Endothelial cell of umbilical vein (primary cell): ENCODE measurements around the gene RELL1. TPM values are rescaled to one million over a fixed set of nuclear protein-coding genes. Genes with fewer than 3 reads are reported as not detected.

ENCODE experiments used
- BruUV-seq: library from RNA; stranded (reverse); fragments of 400-500 nt; replicated peaks from 2 replicates; lab custom pipeline; 2021; lab: Mats Ljungman, UMichigan
- CTCF ChIA-PET: fragments of 300-600, 350-600 bp; sonication (Branson Sonifier 250); formaldehyde crosslinking; loops from one replicate; lab custom pipeline; 2021; ENCODE audit warnings: antibody characterized with exemption, inconsistent platforms; lab: Charles Lee
- POLR2A ChIA-PET: fragments of 300-600, 350-600 bp; sonication (Branson Sonifier 250); formaldehyde crosslinking; loops from one replicate; lab custom pipeline; 2021; ENCODE audit warnings: antibody characterized with exemption, inconsistent platforms; lab: Charles Lee
- DNase-seq: peaks from one replicate; pipeline ENCODE4 v3.0.0-alpha.2; 2011; ENCODE audit warnings: low read depth, low spot score
- FAIRE-seq: peaks from 2 replicates; lab custom pipeline; 2011; peaks lifted over from hg19 to GRCh38; lab: Jason Lieb, UNC
- H2AFZ ChIP-seq: 2 replicates; pipeline ENCODE4 v1.6.0; 2012; ENCODE audit warnings: low read depth, low read length, control low read depth, inconsistent platforms
- H3K27ac ChIP-seq: 2 replicates; pipeline ENCODE4 v1.5.1; 2011; ENCODE audit warnings: low read depth, mild to moderate bottlenecking, control low read depth, low read length, moderate library complexity; ENCODE audit not compliant: insufficient read depth
- H3K27me3 ChIP-seq, 2 experiments: 2 replicates each; pipeline versions ENCODE4 v1.6.0 to v1.6.1; 2011; ENCODE audit warnings: low read length in 2 of 2, mixed read lengths in 1 of 2; ENCODE audit not compliant: control insufficient read depth in 2 of 2, insufficient read depth in 2 of 2
- H3K36me3 ChIP-seq, 2 experiments: 2 replicates in 1 of 2; 3 replicates in 1 of 2; pipeline ENCODE4 v1.5.1; 2011; ENCODE audit warnings: low read length in 2 of 2, mild to moderate bottlenecking in 1 of 2, moderate library complexity in 1 of 2; ENCODE audit not compliant: control insufficient read depth in 2 of 2, insufficient read depth in 2 of 2; ENCODE audit errors: extremely low read depth in 1 of 2
- H3K4me1 ChIP-seq: 3 replicates; pipeline ENCODE4 v1.5.1; 2011; ENCODE audit warnings: mild to moderate bottlenecking, low read length; ENCODE audit not compliant: control insufficient read depth, insufficient read depth; ENCODE audit errors: extremely low read depth
- H3K4me2 ChIP-seq: 2 replicates; pipeline ENCODE4 v1.6.1; 2011; ENCODE audit warnings: low read length, control low read depth, mixed read lengths; ENCODE audit not compliant: insufficient read depth
- H3K4me3 ChIP-seq, 3 experiments: fragments of 200-600 bp in 1 of 3; sonication (generic), shearing (Covaris generic) in 1 of 3; replicated peaks in 1 of 3; 2 replicates each; pipeline ENCODE4 v1.5.1; 2011 to 2016; ENCODE audit warnings: control low read depth in 3 of 3, low read length in 3 of 3, mild to moderate bottlenecking in 2 of 3, inconsistent platforms in 1 of 3, low read depth in 1 of 3, moderate library complexity in 1 of 3; ENCODE audit not compliant: insufficient read depth in 1 of 3
- H3K79me2 ChIP-seq: 2 replicates; pipeline ENCODE4 v1.6.0; 2012; ENCODE audit warnings: low read length, inconsistent platforms; ENCODE audit not compliant: control insufficient read depth, insufficient read depth
- H3K9ac ChIP-seq: replicated peaks from 2 replicates; pipeline ENCODE3; 2011; ENCODE audit warnings: low read length, control low read depth; ENCODE audit not compliant: insufficient read depth; ENCODE audit errors: extremely low read depth
- H3K9me1 ChIP-seq: replicated peaks from 3 replicates; pipeline ENCODE4 v1.6.0; 2011; ENCODE audit warnings: mild to moderate bottlenecking, low read length; ENCODE audit not compliant: control insufficient read depth, insufficient read depth; ENCODE audit errors: extremely low read depth
- H3K9me3 ChIP-seq: replicated peaks from 2 replicates; pipeline ENCODE4 v1.5.1; 2012; ENCODE audit warnings: low read length, inconsistent platforms; ENCODE audit not compliant: control insufficient read depth, insufficient read depth
- H4K20me1 ChIP-seq: replicated peaks from 2 replicates; pipeline ENCODE3; 2011; ENCODE audit warnings: mild to moderate bottlenecking, low read length; ENCODE audit not compliant: control insufficient read depth, insufficient read depth; ENCODE audit errors: extremely low read depth
- EZH2 ChIP-seq: IDR thresholded peaks from 2 replicates; pipeline ENCODE4 v1.6.1; 2012; ENCODE audit warnings: borderline replicate concordance, low read depth, mild to moderate bottlenecking, moderate library complexity, low read length, inconsistent platforms; ENCODE audit not compliant: severe bottlenecking
- FOS ChIP-seq: IDR thresholded peaks from 2 replicates; pipeline ENCODE4 v1.6.1; 2011; ENCODE audit warnings: mild to moderate bottlenecking, low read length, moderate library complexity, borderline replicate concordance; ENCODE audit not compliant: insufficient read depth
- GATA2 ChIP-seq: IDR thresholded peaks from 2 replicates; pipeline ENCODE4 v1.7.0; 2011; ENCODE audit warnings: low read depth, mild to moderate bottlenecking, moderate library complexity, mixed read lengths, low read length; ENCODE audit not compliant: insufficient read length, insufficient read depth
- JUN ChIP-seq: IDR thresholded peaks from 2 replicates; pipeline ENCODE4 v1.6.1; 2011; ENCODE audit warnings: borderline replicate concordance, low read depth; ENCODE audit not compliant: insufficient read length, insufficient read depth
- MYC ChIP-seq: IDR thresholded peaks from one replicate; pipeline ENCODE4 v1.6.1; 2011; ENCODE audit warnings: mild to moderate bottlenecking, low read depth, low read length
- POLR2A ChIP-seq: IDR thresholded peaks from 2 replicates; pipeline ENCODE4 v1.6.1; 2012; ENCODE audit warnings: low read depth, mild to moderate bottlenecking, control low read depth, low read length
- POLR2AphosphoS5 ChIP-seq: IDR thresholded peaks from 2 replicates; pipeline ENCODE4 v1.6.1; 2012; ENCODE audit warnings: low read depth, mild to moderate bottlenecking, control low read depth, low read length, moderate library complexity; ENCODE audit not compliant: insufficient read depth
- dilution Hi-C: fragments of 300-500 bp; cut with MboI; formaldehyde crosslinking; loops from one replicate; pipeline ENCODE4 v1.15.0; 2019; ENCODE audit warnings: low sequenced_read_pairs; ENCODE audit not compliant: extremely low pct_ligation_motif_present
- intact Hi-C: fragments of 100-400 bp; cut with micrococcal nuclease; formaldehyde crosslinking; loops from one replicate; pipeline ENCODE4 v1.10.0; 2022
- polyA plus RNA-seq, 4 experiments: library from polyadenylated mRNA; depleted of rRNA in 3 of 4; stranded (reverse) in 3 of 4; unstranded in 1 of 4; fragments of >200 nt; gene quantifications; 2 replicates each; pipeline versions ENCODE4 v1.2.1 to v1.2.3, GENCODE V29; 2011 to 2012; ENCODE audit warnings: missing spikeins in 1 of 4
- total RNA-seq: library from RNA; stranded (reverse); gene quantifications from 2 replicates; pipeline ENCODE4 v1.2.3, GENCODE V29; 2021
- TF ChIP-seq, protein P1 (sequence below), 2 donors: IDR thresholded peaks; 1 replicate in 1 of 2; 2 replicates in 1 of 2; pipeline ENCODE4 v1.5.1; 2011; ENCODE audit warnings: low read length in 2 of 2, mild to moderate bottlenecking in 2 of 2, moderate library complexity in 2 of 2, control low read depth in 1 of 2, inconsistent platforms in 1 of 2, low read depth in 1 of 2; ENCODE audit not compliant: insufficient read depth in 1 of 2; ENCODE audit errors: extremely low read depth in 1 of 2
- TF ChIP-seq, protein P2 (sequence below): IDR thresholded peaks from 2 replicates; pipeline ENCODE4 v1.6.1; 2011; ENCODE audit not compliant: insufficient read depth, insufficient read length

Gene RELL1
- total and polyA plus RNA-seq, 2 donors (not counting 3 experiments of a cell fraction or from before 2014, with no cell fraction given): 20.8 to 91.7 TPM

DNA sequence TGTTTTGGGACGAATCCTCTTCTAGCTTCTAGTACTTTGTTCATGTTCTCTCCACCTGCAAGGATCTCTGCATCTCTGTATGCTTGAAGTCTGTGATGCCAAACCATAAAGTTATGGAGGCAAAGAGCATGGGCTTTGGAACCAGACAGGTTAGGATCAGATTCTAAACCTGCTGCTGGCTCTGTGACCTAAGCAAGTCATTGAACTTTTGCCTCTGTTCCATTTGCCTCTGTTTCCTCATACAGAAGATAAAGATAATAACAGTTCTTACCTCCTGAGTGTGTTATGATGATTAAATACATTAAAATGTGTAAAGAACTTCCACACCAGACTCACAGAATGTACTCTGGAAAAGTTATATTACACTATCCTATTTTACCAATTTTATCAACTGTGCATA lies 41.5 kb upstream of the RELL1 start:
- H3K9me3 ChIP-seq: no peaks in the 10 kb centered on the region
- H3K36me3 ChIP-seq: no peaks in the 10 kb centered on the region
- no peak overlapping the region for H3K9ac ChIP-seq
- H3K9me1 ChIP-seq: no peaks in the 10 kb centered on the region
- peaks cover 3 to 4% of the 10 kb centered on the region in 2 experiments for H3K27me3 ChIP-seq
- no TSS peak for BruUV-seq
- H3K4me3 ChIP-seq: no peak overlapping the region
- no peak overlapping the region for H3K4me2 ChIP-seq
- intact Hi-C loops (no loop called here), dilution Hi-C loops (no loop called here)
- POLR2A ChIA-PET: no interaction called here
- no peak for DNase-seq
- no peak for FAIRE-seq
- no peaks in the 10 kb centered on the region for H3K4me1 ChIP-seq
- TF ChIP-seq MYC: no peak
- TF ChIP-seq, protein P1, sequence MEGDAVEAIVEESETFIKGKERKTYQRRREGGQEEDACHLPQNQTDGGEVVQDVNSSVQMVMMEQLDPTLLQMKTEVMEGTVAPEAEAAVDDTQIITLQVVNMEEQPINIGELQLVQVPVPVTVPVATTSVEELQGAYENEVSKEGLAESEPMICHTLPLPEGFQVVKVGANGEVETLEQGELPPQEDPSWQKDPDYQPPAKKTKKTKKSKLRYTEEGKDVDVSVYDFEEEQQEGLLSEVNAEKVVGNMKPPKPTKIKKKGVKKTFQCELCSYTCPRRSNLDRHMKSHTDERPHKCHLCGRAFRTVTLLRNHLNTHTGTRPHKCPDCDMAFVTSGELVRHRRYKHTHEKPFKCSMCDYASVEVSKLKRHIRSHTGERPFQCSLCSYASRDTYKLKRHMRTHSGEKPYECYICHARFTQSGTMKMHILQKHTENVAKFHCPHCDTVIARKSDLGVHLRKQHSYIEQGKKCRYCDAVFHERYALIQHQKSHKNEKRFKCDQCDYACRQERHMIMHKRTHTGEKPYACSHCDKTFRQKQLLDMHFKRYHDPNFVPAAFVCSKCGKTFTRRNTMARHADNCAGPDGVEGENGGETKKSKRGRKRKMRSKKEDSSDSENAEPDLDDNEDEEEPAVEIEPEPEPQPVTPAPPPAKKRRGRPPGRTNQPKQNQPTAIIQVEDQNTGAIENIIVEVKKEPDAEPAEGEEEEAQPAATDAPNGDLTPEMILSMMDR (IDR thresholded peaks at IDR 0.05; ENCODE audit: extremely low read depth in 1 of 2, insufficient read depth in 1 of 2, low read depth in 1 of 2, low read length in 2 of 2): no peak
- TF ChIP-seq POLR2A: no peak
- TF ChIP-seq EZH2: no peak
- TF ChIP-seq FOS: no peak
- no peak for TF ChIP-seq JUN
- TF ChIP-seq POLR2AphosphoS5: no peak
- TF ChIP-seq, protein P2, sequence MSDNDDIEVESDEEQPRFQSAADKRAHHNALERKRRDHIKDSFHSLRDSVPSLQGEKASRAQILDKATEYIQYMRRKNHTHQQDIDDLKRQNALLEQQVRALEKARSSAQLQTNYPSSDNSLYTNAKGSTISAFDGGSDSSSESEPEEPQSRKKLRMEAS: no peak
- TF ChIP-seq GATA2: no peak
- H2AFZ ChIP-seq: no peak overlapping the region
- H3K79me2 ChIP-seq: no peaks in the 10 kb centered on the region
- CTCF ChIA-PET: no interaction called here
- H3K27ac ChIP-seq: no peak overlapping the region
- no peaks in the 10 kb centered on the region for H4K20me1 ChIP-seq
